Measurements from ENCODE around the gene ITGB2.
A peak's percentile ranks its signal among the peaks of the same experiment; 100 is the strongest.
"Not testable (repeated sequence)": the region's sequence is repeated elsewhere in the genome, so short reads cannot be mapped to it uniquely, and the experiment has no call there.

The ITGB2 gene

GRCh38 chr21:44881198-44881872 is 39.4 kb downstream of the ITGB2 start:
- no peaks in the 10 kb centered on the region for H3K79me2 ChIP-seq (ENCODE audit: control insufficient read depth, insufficient read depth, low read length, poor library complexity)
- H4K91ac ChIP-seq (ENCODE audit: low read depth, low read length) = no peak overlapping the region
- no peak overlapping the region for H2AK5ac ChIP-seq (ENCODE audit: low read length)
- no peak overlapping the region for H4K8ac ChIP-seq (ENCODE audit: low read depth, low read length)
- no peaks in the 10 kb centered on the region for H3K79me1 ChIP-seq (ENCODE audit: low read length)
- H2BK5ac ChIP-seq (ENCODE audit: low read depth, low read length, poor library complexity) = no peak overlapping the region
- H3K9ac ChIP-seq (ENCODE audit: low read length) = no peak overlapping the region
- peaks cover 4 to 8% of the 10 kb centered on the region in 2 experiments for H3K4me1 ChIP-seq (ENCODE audit: control insufficient read depth in 1 of 2, insufficient read depth in 2 of 2, low read length in 2 of 2)
- no peak overlapping the region for H2AFZ ChIP-seq (ENCODE audit: insufficient read depth, low read length, poor library complexity)
- WGBS (ENCODE audit: extremely low coverage, insufficient coverage, insufficient read length) = no CpG with 5 or more reads among the region's 6 CpGs
- H3K23ac ChIP-seq (ENCODE audit: low read length) = no peak overlapping the region
- H3K14ac ChIP-seq (ENCODE audit: low read length) = no peak overlapping the region
- no peak overlapping the region for H2BK120ac ChIP-seq (ENCODE audit: insufficient read depth, low read length, poor library complexity)
- no peak overlapping the region for H3K18ac ChIP-seq (ENCODE audit: low read length)
- no peak overlapping the region for H4K12ac ChIP-seq (ENCODE audit: low read depth, low read length)
- H3K9me3 ChIP-seq (ENCODE audit: insufficient read depth, low read depth, low read length) = no peaks in the 10 kb centered on the region
- H3K4me2 ChIP-seq (ENCODE audit: low read length) = no peak overlapping the region
- H3K27ac ChIP-seq (ENCODE audit: low read depth, low read length) = no peak overlapping the region
- no peak overlapping the region for H2BK12ac ChIP-seq (ENCODE audit: low read length)
- H3K36me3 ChIP-seq (ENCODE audit: control insufficient read depth in 1 of 2, insufficient read depth in 2 of 2, low read length in 2 of 2) = no peaks in the 10 kb centered on the region
- no peaks in the 10 kb centered on the region for H3K27me3 ChIP-seq (ENCODE audit: insufficient read depth, low read length)
- no peak overlapping the region for H3K4me3 ChIP-seq (ENCODE audit: low read depth, low read length)
- no peak overlapping the region for H3K4ac ChIP-seq (ENCODE audit: low read depth, low read length)
- DNase-seq = peak; percentile 66 to 67

DNA sequence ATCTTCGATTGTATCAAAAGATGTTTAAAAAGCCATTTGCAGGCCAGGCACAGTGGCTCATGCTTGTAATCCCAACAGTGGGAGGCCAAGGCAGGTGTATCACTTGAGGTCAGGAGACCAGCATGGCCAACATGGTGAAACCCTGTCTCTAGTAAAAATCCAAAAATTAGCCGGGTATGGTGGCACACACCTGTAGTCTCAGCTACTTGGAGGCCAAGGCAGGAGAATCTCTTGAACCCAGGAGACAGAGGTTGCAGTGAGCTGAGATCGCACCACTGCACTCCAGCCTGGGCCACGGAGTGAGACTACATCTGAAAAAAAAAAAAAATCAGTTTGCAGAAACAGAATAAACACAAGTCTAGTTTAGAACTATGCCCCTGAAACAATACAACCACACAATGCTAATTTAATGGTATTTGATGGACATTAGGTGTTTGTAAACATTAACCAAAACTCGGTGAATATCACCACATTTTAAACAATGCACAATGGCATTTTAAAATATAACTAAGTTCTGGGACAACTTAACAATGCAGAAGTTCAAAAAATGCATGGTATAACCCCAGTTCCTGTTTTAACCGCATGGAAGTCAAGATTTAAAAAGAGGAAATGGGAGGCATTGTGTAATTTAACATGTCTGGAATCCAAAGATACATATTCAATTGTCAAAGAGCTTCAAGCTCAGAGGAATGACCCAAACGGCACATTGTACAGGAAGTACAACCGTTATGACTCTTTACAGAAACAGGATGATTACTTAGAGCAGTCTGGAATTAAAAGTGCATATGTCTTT is 40.1 kb downstream of the ITGB2 start:
- no peak overlapping the region for H3K23ac ChIP-seq (ENCODE audit: low read length)
- H3K27ac ChIP-seq (ENCODE audit: low read depth, low read length) = no peak overlapping the region
- no peak overlapping the region for H4K12ac ChIP-seq (ENCODE audit: low read depth, low read length)
- H3K4me3 ChIP-seq (ENCODE audit: low read depth, low read length) = no peak overlapping the region
- H3K27me3 ChIP-seq (ENCODE audit: insufficient read depth, low read length) = no peaks in the 10 kb centered on the region
- no peak overlapping the region for H3K9ac ChIP-seq (ENCODE audit: low read length)
- no CpG with 5 or more reads among the region's 8 CpGs for WGBS (ENCODE audit: extremely low coverage, insufficient coverage, insufficient read length)
- DNase-seq = peak in 1 of 2 donors; percentile 47
- H2BK12ac ChIP-seq (ENCODE audit: low read length) = no peak overlapping the region
- no peak overlapping the region for H2AK5ac ChIP-seq (ENCODE audit: low read length)
- no peak overlapping the region for H3K4me2 ChIP-seq (ENCODE audit: low read length)
- H3K79me2 ChIP-seq (ENCODE audit: control insufficient read depth, insufficient read depth, low read length, poor library complexity) = no peaks in the 10 kb centered on the region
- H3K4me1 ChIP-seq (ENCODE audit: control insufficient read depth in 1 of 2, insufficient read depth in 2 of 2, low read length in 2 of 2) = peaks cover 4 to 8% of the 10 kb centered on the region in 2 experiments
- H3K18ac ChIP-seq (ENCODE audit: low read length) = no peak overlapping the region
- H3K14ac ChIP-seq (ENCODE audit: low read length) = no peak overlapping the region
- no peaks in the 10 kb centered on the region for H3K9me3 ChIP-seq (ENCODE audit: insufficient read depth, low read depth, low read length)
- H4K8ac ChIP-seq (ENCODE audit: low read depth, low read length) = no peak overlapping the region
- H2BK120ac ChIP-seq (ENCODE audit: insufficient read depth, low read length, poor library complexity) = no peak overlapping the region
- H4K91ac ChIP-seq (ENCODE audit: low read depth, low read length) = no peak overlapping the region
- no peaks in the 10 kb centered on the region for H3K79me1 ChIP-seq (ENCODE audit: low read length)
- H3K36me3 ChIP-seq (ENCODE audit: control insufficient read depth in 1 of 2, insufficient read depth in 2 of 2, low read length in 2 of 2) = no peaks in the 10 kb centered on the region
- no peak overlapping the region for H2BK5ac ChIP-seq (ENCODE audit: low read depth, low read length, poor library complexity)
- H3K4ac ChIP-seq (ENCODE audit: low read depth, low read length) = no peak overlapping the region
- H2AFZ ChIP-seq (ENCODE audit: insufficient read depth, low read length, poor library complexity) = no peak overlapping the region

DNA sequence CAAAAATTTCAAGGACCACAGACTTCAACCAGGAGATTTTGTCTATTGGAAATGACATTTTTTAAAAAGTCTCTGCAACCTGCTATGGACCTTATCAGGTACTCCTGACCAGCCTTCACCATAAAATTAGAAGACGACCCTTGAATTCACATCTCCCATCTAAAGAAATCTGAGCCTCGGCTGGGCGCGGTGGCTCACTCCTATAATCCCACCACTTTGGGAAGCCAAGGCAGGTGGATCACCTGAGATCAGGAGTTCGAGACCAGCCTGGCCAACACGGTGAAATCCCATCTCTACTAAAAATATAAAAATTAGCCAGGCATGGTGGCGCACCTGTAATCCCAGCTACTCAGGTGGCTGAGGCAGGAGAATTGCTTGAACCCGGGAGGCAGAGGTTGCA is 41.5 kb downstream of the ITGB2 start:
- not testable (repeated sequence) for H3K4me2 ChIP-seq (ENCODE audit: low read length); H3K23ac ChIP-seq (ENCODE audit: low read length); H3K27me3 ChIP-seq (ENCODE audit: insufficient read depth, low read length); H2BK12ac ChIP-seq (ENCODE audit: low read length); H3K79me1 ChIP-seq (ENCODE audit: low read length); H4K91ac ChIP-seq (ENCODE audit: low read depth, low read length); H2BK5ac ChIP-seq (ENCODE audit: low read depth, low read length, poor library complexity); H3K14ac ChIP-seq (ENCODE audit: low read length); H3K18ac ChIP-seq (ENCODE audit: low read length); H3K9me3 ChIP-seq (ENCODE audit: insufficient read depth, low read depth, low read length); H3K4ac ChIP-seq (ENCODE audit: low read depth, low read length); DNase-seq; H3K9ac ChIP-seq (ENCODE audit: low read length); H3K4me3 ChIP-seq (ENCODE audit: low read depth, low read length); H3K36me3 ChIP-seq (ENCODE audit: control insufficient read depth in 1 of 2, insufficient read depth in 2 of 2, low read length in 2 of 2); H2AK5ac ChIP-seq (ENCODE audit: low read length); H2AFZ ChIP-seq (ENCODE audit: insufficient read depth, low read length, poor library complexity); H4K12ac ChIP-seq (ENCODE audit: low read depth, low read length); H4K8ac ChIP-seq (ENCODE audit: low read depth, low read length); H3K79me2 ChIP-seq (ENCODE audit: control insufficient read depth, insufficient read depth, low read length, poor library complexity); H2BK120ac ChIP-seq (ENCODE audit: insufficient read depth, low read length, poor library complexity); H3K27ac ChIP-seq (ENCODE audit: low read depth, low read length)
- peaks cover 10 to 11% of the 10 kb centered on the region in 2 experiments for H3K4me1 ChIP-seq (ENCODE audit: control insufficient read depth in 1 of 2, insufficient read depth in 2 of 2, low read length in 2 of 2)
- no CpG with 5 or more reads among the region's 8 CpGs for WGBS (ENCODE audit: extremely low coverage, insufficient coverage, insufficient read length)

DNA sequence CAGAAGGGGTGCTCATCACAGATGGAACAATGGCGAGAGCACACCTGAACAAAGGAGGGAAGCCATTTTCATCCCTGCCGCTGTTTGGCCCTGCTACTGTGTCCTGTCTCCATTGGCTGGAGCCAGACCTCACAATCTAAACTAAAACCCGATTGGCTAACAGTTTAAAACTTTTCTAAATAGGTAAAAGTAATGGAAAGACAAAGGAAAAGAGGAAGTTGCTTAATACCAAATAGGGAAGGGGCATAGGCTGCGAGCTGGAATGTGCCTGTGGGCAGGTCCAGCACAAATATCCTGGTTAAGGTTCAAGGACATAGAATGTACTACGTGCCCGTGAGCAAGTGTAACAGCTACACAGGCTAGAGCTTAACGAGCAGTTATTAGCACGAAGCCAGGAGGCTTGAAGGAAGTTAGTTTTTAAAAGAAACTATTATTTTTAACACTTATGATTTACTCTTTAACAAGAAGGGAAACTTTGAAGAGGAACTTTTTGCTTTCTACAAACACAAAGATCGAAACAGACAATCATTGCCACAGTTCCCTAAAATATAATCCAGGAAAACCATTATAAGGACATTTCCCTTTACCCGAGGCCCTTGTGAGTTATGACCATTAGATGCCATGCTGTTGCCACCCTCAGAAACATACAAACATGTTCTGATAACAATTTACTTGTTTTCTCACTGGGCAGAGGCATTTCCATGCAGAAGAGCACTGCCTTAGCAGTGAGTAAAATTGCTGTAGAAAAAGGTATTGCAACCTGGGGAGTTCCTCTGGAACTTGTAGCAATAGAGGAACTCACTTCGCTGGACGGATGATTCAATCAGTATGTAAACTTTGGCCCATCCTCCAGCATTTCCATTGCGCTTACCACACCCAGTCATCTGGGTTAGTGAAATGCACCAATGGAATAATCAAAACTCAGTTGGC is 42.4 kb downstream of the ITGB2 start:
- no peak overlapping the region for H3K23ac ChIP-seq (ENCODE audit: low read length)
- no CpG with 5 or more reads among the region's 13 CpGs for WGBS (ENCODE audit: extremely low coverage, insufficient coverage, insufficient read length)
- no peak overlapping the region for H2BK120ac ChIP-seq (ENCODE audit: insufficient read depth, low read length, poor library complexity)
- H3K27me3 ChIP-seq (ENCODE audit: insufficient read depth, low read length) = no peaks in the 10 kb centered on the region
- H3K79me1 ChIP-seq (ENCODE audit: low read length) = peaks cover 12% of the 10 kb centered on the region
- DNase-seq = peak; percentile 48 to 54
- H2AK5ac ChIP-seq (ENCODE audit: low read length) = no peak overlapping the region
- no peak overlapping the region for H3K4ac ChIP-seq (ENCODE audit: low read depth, low read length)
- H4K12ac ChIP-seq (ENCODE audit: low read depth, low read length) = no peak overlapping the region
- H3K27ac ChIP-seq (ENCODE audit: low read depth, low read length) = no peak overlapping the region
- no peak overlapping the region for H2BK5ac ChIP-seq (ENCODE audit: low read depth, low read length, poor library complexity)
- no peak overlapping the region for H4K8ac ChIP-seq (ENCODE audit: low read depth, low read length)
- H3K4me2 ChIP-seq (ENCODE audit: low read length) = no peak overlapping the region
- H2BK12ac ChIP-seq (ENCODE audit: low read length) = no peak overlapping the region
- H3K79me2 ChIP-seq (ENCODE audit: control insufficient read depth, insufficient read depth, low read length, poor library complexity) = peaks cover 6% of the 10 kb centered on the region
- H3K14ac ChIP-seq (ENCODE audit: low read length) = no peak overlapping the region
- H3K36me3 ChIP-seq (ENCODE audit: control insufficient read depth in 1 of 2, insufficient read depth in 2 of 2, low read length in 2 of 2) = no peaks in the 10 kb centered on the region
- H3K9me3 ChIP-seq (ENCODE audit: insufficient read depth, low read depth, low read length) = no peaks in the 10 kb centered on the region
- no peak overlapping the region for H3K9ac ChIP-seq (ENCODE audit: low read length)
- H2AFZ ChIP-seq (ENCODE audit: insufficient read depth, low read length, poor library complexity) = no peak overlapping the region
- peaks cover 11 to 13% of the 10 kb centered on the region in 2 experiments for H3K4me1 ChIP-seq (ENCODE audit: control insufficient read depth in 1 of 2, insufficient read depth in 2 of 2, low read length in 2 of 2)
- no peak overlapping the region for H4K91ac ChIP-seq (ENCODE audit: low read depth, low read length)
- no peak overlapping the region for H3K18ac ChIP-seq (ENCODE audit: low read length)
- H3K4me3 ChIP-seq (ENCODE audit: low read depth, low read length) = no peak overlapping the region
